Ramos (cell line): ENCODE measurements around the gene ARFGAP1.

Source experiments
- in situ Hi-C: fragments of 300-500 bp; cut with MboI; formaldehyde crosslinking; loops from one replicate; pipeline ENCODE4 v1.14.3; 2022; ENCODE audit warnings: low sequenced_read_pairs; ENCODE audit not compliant: unreplicated experiment

Gene ARFGAP1

DNA sequence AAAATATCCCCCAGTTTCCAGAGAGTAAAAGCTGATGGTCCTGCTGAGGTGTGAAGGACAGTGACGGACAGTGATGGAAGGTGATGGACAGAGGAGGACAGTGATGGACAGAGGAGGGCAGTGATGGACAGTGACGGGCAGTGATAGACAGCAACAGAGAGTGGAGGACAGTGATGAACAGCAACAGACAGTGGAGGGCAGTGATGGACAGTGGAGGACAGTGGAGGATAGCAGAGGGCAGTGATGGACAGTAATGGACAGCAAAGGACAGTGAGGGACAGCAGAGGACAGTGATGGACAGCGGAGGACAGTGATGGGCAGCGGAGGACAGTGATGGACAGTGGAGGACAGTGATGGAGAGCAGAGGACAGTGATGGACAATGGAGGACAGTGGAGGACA is 15.7 kb upstream of the ARFGAP1 start:
- in situ Hi-C loops = no loop called here

GRCh38 chr20:63257629-63258028 is 15.0 kb upstream of the ARFGAP1 start:
- in situ Hi-C loops = no loop called here

- in situ Hi-C loops = no loop called here
Observed at GRCh38 chr20:63258781-63259180, 13.8 kb upstream of the ARFGAP1 start.

GRCh38 chr20:63259734-63260460 is 12.7 kb upstream of the ARFGAP1 start:
- in situ Hi-C loops = no loop called here

DNA sequence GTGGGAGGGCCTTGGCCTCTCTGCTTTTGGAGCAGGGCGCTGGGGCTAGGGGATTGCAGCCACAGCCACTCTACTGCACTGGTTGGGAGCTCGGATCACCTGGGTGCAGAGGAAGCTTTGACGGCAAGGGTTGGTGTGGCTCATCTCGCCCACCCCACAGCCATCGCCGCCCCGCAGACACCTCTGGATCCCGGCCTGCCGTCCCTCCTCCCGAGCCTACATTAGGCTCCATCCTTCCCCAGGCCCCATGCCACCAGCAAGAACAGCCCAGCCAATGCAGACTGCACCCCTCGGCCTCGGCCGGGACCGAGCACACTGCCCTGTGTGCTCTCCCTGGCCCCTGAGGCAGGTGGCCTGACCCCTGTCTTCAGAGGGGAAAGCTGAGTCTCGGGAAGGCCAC is 12.1 kb upstream of the ARFGAP1 start:
- in situ Hi-C loops = no loop called here

- in situ Hi-C loops = no loop called here
Observed at GRCh38 chr20:63261060-63261794, 11.4 kb upstream of the ARFGAP1 start.

- in situ Hi-C loops = no loop called here
Observed at GRCh38 chr20:63261795-63262528, 10.7 kb upstream of the ARFGAP1 start.

DNA sequence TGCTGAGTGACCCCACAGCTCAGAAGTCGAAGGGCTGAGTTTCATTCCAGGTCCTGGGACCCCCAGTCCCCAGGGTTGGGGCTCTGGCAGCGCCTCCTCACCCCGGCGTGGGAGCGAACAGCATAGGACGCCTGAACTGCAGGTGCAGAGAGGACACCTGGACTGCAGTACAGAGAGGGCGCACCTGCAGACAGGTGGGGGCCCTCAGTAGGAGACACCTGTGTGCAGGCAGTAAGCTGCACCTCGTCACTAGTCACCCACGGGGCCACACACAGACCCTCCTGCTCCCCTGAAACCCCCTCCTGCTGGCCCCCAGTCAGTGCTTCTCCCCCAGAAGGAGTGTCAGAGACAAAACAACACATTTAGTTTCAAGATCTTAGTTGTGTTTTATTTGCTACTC is 9.8 kb upstream of the ARFGAP1 start:
- in situ Hi-C loops = no loop called here

GRCh38 chr20:63264000-63264399 is 8.6 kb upstream of the ARFGAP1 start:
- in situ Hi-C loops = no loop called here

DNA sequence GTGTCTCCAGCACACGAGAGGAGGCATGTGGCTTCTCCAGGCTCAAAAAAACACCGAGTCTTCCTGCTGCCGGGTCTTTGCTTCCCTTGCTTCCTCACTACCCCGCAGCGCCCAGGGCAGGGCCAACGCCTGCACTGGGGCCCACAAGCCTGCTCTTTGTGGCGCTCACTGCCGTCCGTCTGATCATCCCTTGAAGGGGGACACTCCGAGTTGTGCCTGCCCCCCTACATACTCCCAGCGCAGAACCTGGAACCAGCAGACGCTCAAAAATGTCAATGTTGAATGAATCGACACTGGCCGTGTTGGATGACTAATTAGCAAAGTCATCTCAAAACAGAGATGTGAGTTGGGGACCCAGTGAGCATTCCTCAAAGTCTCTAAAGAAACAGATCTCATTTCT is 8.1 kb upstream of the ARFGAP1 start:
- in situ Hi-C loops = no loop called here

DNA sequence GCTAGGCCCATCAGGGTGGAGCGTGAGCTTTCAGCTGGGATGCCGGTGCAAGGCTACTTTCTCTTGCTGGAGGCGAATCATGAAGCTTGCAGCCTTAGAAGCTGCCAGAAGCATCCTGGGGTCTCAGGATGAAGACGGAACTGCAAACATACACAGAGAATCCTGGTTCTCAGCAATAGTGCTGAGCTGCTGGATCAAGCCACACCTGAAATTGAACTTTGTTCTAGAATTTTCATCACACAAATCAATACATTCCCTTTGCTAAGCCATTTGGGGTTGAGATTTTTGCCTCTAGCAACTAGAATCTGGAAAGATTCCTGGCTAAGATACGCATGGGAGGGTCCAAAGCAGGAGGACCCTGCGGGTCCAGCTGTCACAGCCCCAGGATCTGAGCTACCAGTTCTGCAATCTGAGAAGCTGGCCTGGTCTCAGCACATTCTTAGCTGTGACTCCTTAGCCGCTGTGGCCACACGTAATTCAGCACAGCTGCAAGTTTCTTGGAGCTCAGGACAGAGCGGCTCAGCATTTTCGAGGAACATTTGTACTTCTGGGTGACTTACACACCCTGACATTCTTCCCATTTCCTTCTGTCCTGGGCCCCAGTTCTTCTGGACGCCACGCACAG is 6.6 kb upstream of the ARFGAP1 start:
- in situ Hi-C loops = no loop called here

- in situ Hi-C loops = no loop called here
Observed at GRCh38 chr20:63267691-63268090, 4.9 kb upstream of the ARFGAP1 start.

DNA sequence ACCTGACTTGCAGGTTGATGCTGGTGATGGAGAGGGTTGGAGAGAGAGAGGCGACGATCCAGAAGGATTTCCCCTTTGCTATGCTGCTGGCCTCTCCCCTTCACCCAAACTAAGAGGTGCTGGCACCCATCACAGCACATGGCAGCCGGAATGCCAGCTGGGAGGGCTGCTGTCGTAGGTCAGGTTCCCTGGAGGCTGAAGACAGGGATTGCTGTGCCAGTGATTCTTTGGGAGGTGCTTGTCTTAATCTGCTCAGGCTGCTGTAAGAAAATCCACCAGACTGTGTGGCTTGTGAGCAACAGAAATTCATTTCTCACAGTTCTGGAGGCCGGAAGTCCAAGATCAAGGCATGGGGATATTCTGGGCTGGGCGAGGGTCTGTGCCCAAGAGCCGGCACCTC is 4.4 kb upstream of the ARFGAP1 start:
- in situ Hi-C loops = no loop called here

DNA sequence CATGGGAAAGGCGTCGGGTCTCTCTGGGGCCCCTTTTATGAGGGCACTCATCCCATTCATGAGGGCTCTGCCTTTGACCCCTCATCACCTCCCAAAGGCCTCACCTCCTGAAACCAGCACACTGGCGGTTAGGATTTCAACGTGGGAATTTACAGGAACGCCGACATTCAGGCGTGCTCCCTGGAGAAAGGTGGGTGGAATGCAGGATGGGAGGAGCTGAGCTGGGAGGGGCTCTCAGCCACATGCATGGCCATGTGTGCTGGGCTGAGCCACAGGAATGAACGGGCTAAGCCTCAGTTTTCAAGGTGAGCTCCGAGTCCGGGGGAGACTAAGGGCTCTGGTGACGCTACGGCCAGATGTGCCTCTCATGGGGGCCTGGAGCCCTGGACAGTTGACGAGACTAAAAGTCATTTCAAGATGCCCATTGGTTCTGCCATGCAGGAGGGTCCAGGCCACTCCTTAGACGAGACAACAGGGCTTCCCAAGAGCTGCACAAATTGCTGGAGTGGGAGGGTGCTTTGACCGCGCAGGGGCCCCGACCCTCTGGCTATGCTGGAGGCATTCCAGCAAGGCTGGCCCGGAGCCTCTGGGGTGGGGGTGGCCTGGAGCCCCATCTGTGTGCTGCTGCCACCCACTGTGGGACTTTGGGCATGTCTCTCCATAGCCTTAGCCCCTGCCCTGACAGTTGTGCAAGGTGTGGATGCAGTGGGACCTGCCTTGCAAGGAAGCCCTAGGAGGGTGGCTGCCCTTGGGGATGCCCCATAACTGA is 3.8 kb upstream of the ARFGAP1 start:
- in situ Hi-C loops = no loop called here

DNA sequence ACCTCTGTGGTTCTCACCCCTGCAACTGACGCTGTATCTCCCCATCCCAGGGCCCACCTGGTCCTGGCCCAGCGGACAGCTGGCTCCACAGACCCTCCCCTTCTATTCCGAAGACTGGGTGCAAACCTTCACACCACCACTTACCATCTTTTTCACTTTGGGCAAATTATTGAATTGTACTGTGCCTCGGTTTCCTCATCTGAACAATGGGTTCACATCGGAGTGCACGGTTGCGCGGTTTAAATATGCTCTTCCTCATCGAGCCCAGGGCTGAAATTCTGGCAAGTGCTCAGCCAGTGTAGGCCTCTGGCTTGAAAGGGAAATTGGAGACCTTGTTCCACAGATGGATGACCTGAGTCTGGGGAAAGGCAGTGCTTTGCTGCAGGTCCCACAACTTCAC is 2.9 kb upstream of the ARFGAP1 start:
- in situ Hi-C loops = no loop called here

DNA sequence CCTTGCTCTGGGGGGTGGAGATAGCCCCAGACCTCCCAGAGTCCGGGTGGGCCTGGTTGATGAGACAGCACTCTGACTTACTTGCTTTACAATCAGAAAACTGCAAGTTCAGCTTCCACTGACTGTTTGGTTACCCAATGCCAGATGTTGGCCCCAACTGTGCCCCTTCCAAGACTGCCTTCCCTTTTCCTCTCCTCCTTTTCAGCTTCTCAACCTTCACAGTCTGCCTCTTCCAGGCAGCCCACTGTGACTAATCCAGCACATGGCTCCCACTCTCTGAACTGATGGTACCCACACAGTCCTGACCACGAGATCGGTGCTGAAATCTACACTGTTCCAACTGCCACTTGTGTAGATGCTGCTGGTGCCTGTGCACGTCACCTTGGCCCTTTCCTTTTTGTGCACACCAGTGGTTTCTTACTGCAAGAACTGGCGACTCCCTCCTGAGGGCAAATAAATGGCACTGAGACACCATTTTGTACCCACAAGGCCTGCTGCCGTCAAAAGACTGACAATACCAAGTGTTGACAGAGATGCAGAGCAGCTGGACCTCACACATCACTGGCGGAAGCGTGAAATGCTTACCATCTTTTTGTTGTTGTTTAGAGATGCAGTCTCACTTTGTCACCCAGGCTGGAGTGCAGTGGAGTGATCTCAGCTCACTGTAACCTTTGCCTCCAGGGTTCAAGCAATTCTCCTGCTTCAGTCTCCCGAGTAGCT is 1.8 kb upstream of the ARFGAP1 start:
- in situ Hi-C loops = no loop called here

DNA sequence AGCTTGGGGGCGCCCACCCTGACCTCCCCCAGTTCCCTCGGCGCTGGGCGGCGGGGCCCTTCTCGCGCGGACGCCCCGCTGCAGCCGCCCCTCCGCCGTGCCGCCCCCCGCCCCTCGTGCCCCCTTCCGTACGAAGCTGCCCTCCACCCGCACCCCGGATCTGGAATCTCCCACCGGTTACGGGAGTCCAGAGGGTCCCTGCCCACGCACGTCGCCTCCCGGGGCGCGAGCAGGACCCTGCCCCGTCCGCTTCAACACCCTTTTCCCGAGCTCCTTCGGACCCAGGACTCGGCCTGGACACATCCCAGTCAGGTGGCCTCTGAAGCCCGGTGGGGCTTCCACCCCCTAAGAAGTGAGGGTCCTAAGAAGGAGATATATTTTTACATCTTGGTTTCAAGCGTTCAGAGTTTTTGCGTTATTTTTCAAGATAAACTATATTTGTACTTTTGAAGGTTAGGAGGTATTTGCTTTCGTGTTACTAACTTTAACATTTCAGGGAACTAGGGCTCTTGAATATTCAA is 506 bp downstream of the ARFGAP1 start:
- in situ Hi-C loops = no loop called here

DNA sequence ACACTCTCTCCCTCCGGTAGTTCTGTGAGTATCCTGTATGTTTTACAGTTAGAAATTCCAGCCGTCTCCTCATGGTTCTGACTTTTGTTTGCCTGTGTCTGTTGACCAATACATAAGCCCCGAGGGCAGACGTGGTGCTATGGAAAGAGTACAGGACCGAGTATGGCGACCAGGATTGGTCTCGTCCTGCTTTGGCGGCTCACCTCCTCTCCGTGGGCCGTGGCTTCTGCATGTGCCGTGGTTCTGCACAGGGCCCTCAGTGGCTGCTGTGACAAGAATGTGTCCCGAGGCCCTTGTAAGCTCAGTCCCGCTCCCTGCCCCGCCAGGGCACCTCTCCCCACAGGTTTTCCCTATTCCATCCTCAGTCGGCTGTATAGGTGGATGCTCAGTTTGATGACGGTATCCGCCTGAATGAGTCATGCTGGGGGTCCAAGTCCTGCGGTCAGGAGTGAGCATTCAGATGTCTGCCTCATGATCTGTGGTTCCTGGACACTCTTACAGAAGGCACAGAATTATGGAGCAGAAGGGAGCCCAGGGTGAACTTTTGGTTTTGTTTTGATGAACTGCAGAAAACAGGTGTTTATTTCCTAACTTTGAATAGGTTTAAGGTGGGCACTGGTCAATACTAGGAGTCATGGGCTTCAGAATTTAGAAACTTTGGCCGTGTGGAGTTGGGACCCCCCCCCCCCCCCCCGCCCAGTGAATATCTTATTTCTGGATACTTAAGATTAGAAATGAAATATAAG is 1.2 kb downstream of the ARFGAP1 start:
- in situ Hi-C loops = no loop called here
